GM18517 (cell line): ENCODE results near the gene SEC61G.

Experiments
- ATAC-seq: cut with Tn5 transposase; IDR thresholded peaks from one replicate; pipeline ENCODE4 v1.9.1; 2021; ENCODE audit warnings: mild to moderate bottlenecking, moderate library complexity; ENCODE audit not compliant: unreplicated experiment

SEC61G gene

DNA sequence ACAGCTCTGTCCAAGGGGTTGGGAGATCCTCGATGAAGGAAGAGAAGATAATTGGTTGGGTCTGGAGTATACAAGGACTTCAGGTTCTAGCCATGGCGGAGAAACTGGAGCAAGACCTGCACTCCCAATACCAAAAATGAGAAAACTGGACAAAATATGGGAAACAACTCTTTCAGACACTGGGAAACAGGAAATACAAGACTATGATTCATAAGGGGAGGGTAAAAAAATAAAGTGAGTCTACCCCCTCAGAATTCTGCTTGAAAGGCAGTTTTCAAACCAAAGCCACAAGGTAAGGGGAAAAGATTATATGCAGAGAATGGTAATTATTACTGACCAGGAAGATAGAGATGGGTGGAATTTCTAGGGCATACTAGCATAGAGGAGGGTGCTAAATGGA lies 10.2 kb upstream of the SEC61G start:
- ATAC-seq, result no peak

DNA sequence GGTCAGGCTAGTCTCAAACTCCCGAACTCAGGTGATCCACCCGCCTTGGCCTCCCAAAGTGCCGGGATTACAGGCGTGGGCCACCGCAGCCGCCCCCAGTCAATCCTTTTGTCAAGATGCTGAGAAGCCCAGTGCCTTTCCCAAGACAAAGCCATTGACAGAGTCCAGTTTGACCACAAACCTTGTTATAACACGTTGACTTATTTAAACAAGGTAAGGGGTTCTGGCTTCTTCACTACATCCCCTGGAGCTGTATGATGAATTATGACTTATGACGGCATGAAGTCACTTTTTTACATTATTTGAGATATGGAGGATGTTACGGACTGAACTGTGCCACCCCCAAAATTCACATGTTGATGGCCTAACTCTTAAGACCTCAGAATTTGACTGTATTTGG lies 5.8 kb upstream of the SEC61G start:
- ATAC-seq, result no peak

GRCh38 chr7:54757711-54758110 lies 1.3 kb downstream of the SEC61G start:
- ATAC-seq, result no peak

DNA sequence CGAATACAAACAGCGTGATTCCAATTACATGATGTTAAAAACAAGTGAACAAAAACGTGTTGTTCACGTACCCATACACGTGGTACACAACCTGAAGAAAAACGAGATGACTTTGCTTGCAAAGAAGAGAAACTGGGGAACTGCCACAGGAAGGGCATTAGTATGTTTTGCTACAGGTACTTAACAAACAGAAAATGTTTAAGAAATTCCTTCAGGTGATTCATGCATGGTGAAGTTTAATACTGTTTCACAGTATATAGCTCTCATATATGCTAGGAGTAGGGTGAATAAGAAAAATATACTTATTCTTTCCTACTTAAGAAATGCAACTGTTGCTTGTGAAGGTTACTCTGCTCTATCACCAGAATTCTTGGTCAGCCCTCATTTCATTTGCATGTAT lies 9.8 kb downstream of the SEC61G start:
- ATAC-seq, result no peak

- no peak for ATAC-seq
Measured at GRCh38 chr7:54747234-54747633, 11.8 kb downstream of the SEC61G start.

GRCh38 chr7:54743580-54743979 lies 15.4 kb downstream of the SEC61G start:
- no peak for ATAC-seq

DNA sequence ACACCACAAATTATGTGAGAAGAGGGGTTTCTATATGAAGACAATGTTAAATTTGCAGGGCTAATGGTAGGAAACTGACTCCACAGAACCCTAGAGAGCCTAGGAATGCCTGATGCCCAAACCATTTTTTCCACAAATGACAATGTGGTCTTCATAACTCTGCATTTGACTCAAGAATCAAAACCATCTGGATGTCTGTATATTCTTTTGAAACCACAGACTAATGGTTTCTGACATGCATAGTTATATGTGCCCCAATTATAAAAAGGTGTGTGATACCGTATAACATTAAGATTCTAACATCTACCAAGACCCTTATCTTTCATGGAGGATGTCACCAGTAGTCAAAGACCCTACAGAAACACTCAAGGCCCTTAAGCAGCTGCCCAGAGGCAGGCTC lies 20.3 kb downstream of the SEC61G start:
- ATAC-seq, result no peak

- no peak for ATAC-seq
Measured at GRCh38 chr7:54729107-54729506, 29.9 kb downstream of the SEC61G start.

DNA sequence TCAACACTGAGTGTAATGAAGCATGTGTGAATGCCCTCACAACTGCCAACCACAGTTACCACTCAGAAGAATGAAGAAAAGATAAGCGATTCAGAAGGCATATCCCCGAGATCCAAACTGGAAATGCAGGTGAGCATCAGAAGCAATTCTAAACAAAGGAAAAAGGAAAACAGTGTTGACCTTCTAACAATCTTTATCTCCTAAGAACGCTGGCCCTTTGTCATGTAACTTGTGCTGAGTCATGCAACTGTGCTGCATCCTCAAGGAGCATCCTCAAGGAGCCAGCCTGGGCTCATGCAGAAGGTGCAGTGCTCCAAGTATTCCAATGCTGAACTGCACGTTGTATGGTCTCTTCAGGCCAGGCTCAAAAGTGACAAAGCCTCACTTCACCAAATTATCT lies 30.6 kb downstream of the SEC61G start:
- ATAC-seq, result no peak

DNA sequence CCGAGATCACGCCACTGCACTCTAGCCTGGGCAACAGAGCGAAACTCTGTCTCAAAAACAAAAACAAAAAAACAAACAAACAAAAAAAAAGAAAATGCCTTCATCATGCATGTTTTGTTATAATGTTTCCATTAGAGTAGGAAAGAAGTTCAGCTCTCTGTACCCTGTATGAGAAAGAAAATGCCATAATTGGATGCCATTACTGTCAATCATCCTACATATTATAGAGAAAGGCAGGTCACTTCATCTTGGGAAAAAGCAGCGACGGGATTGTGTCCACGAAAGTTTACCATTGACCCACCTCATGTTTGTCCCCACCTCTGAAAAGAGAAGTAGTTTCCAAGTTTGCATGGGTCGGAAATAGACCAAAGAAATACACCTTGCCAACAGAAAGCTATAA lies 33.8 kb downstream of the SEC61G start:
- ATAC-seq, result no peak

DNA sequence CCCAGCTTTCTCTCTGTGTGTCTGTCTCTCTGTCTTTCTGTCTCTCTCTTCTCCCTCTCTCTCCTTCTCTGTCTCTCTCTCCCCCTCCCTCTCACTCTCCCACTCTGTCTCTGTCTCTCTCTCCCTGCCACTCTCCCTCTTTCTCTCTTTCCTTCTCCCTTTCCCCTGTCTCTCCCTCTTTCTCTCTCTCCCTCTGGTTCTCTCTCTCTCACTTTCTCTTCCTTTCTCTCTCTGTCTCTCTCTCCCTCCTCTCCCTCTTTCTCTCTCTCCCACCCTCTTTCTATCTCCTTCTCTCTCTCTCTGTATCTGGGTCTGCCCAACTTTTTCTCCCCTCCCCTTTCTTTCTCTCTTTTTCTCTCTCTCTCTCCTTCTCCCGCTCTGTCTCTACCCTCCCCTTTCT lies 36.5 kb downstream of the SEC61G start:
- no peak for ATAC-seq

GRCh38 chr7:54722026-54722425 lies 37.0 kb downstream of the SEC61G start:
- ATAC-seq, result no peak

- ATAC-seq, result no peak
Measured at GRCh38 chr7:54719974-54720373, 39.0 kb downstream of the SEC61G start.

- ATAC-seq, result no peak
Measured at GRCh38 chr7:54719425-54719824, 39.6 kb downstream of the SEC61G start.

DNA sequence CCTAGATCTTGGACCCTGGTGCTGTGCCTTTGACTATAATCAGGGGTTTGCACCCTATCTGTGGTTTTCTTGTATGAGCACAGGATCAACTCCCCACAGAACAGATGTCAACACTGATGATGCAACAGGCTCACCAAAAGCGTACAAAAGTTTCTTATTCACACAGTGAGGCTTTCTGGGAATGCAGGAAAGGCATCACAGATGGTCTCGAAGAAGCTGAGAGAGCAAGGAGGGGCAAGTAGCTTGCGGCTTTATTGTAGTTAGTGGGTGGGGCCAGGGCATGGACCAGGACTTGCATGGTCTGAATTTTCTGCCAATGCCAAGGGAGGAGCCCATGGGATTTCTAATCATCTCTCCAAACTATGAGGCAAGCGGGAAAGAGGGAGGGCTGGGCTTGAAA lies 46.2 kb downstream of the SEC61G start:
- ATAC-seq, result no peak

DNA sequence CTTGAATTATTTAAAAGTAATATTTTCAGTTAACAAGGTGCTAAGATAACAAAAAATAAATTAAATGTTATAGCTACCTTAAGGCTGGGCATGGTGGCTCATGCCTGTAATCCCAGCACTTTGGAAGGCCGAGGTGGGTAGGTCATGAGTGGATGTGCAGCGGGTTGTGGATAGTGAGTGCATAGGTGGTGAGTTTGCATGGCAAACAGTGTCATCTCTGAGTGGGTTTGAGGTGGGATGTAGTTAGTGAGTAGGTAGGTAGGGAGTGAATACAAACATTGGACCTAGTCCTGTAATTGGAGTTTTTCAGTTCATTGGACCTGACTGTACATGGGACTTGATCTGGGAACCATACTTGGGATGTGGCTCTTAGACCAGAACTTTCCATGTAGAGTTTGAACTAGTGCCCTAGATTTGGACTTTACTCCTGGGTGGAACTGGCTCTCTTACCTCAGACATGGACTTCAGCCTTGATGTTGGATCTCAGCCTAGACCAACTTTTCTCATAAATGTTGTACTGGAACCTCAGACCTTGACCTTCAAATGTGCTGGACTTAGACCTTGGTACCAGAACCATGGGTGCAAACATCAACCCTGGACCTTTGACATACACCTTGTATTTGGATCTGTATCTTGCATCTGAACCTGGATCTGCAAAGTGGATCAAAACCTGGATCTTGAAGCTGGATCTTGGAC lies 47.0 kb downstream of the SEC61G start:
- ATAC-seq, result no peak

DNA sequence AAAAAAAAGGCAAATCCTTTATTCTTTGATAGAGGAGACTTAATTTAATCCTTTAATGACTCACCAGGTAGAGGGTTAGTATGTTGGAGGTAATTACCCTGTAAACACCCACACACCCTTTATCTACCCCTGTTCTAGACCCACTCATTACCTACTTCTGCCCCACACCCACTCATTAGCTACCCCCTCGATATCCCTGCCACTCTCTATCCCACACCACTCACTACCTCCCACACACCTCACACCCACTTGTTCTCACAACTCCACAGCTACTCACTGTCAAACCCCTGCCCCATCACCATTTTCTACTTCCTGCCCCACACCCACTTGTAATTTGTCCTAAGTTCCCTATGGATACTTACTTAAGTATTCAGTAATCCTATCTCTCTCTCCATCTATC lies 49.7 kb downstream of the SEC61G start:
- ATAC-seq, result no peak

DNA sequence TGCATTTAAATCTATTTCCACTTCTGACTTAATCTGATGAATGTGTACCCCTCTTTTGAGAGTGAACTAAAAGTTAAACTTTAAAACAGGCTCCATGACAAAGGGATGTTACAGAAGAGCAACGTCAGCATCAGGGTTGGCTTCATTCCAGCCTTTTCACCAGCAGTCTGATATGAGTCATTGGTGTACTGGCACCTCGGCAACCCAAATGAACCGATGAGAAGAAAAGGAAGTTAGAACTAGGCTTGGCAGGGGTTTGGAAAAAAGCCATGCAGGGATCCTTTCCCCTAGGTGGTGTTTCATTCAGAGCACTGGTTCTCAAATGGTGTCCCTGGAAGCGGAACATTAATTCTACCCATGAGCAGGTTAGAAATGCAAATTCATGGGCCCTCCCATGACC lies 53.6 kb downstream of the SEC61G start:
- no peak for ATAC-seq

- no peak for ATAC-seq
Measured at GRCh38 chr7:54704851-54705250, 54.2 kb downstream of the SEC61G start.
